Tibial nerve (tissue), 4 donors: Measurements from ENCODE around the gene OGFOD3. TPM values are rescaled to one million over a fixed set of nuclear protein-coding genes. Genes with fewer than 3 reads are reported as not detected.
"Not testable (repeated sequence)": the region's sequence is repeated elsewhere in the genome, so short reads cannot be mapped to it uniquely, and the experiment has no call there.

ENCODE experiments used
- DNase-seq, 2 donors: peaks; one replicate each; pipeline ENCODE4 v3.0.0-alpha.2; 2019; ENCODE audit warnings: low spot score in 2 of 2
- H3K27ac ChIP-seq, 4 donors: fragments of 200-600 bp; sonication (generic) in 3 of 4; one replicate each; pipeline ENCODE4 v1.5.1; 2017 to 2019; ENCODE audit warnings: mild to moderate bottlenecking in 1 of 4
- H3K27me3 ChIP-seq, 2 donors: fragments of 200-600 bp; sonication (generic) in 1 of 2; one replicate each; pipeline versions ENCODE4 v1.5.1 to v1.6.0; 2017 to 2019
- H3K36me3 ChIP-seq, 3 donors: fragments of 200-600 bp; sonication (generic); one replicate each; pipeline ENCODE4 v1.5.1; 2018 to 2019
- H3K4me1 ChIP-seq, 4 donors: fragments of 200-600 bp; sonication (generic) in 3 of 4; one replicate each; pipeline ENCODE4 v1.5.1; 2017 to 2019
- H3K4me3 ChIP-seq, 4 donors: fragments of 200-600 bp; sonication (generic) in 3 of 4; one replicate each; pipeline ENCODE4 v1.5.1; 2017 to 2019; ENCODE audit warnings: mild to moderate bottlenecking in 1 of 4, moderate library complexity in 1 of 4
- H3K9me3 ChIP-seq, 4 donors: fragments of 200-600 bp; sonication (generic) in 3 of 4; one replicate each; pipeline ENCODE4 v1.5.1; 2017 to 2019
- EP300 ChIP-seq, 2 donors: sonication (generic); formaldehyde crosslinking; IDR thresholded peaks; one replicate each; pipeline ENCODE4 v1.6.1; 2017; ENCODE audit warnings: antibody characterized with exemption in 2 of 2, mild to moderate bottlenecking in 1 of 2
- POLR2A ChIP-seq, 2 donors: fragments of 450-650 bp; IDR thresholded peaks; one replicate each; pipeline ENCODE4 v1.6.1; 2017; ENCODE audit warnings: antibody characterized with exemption in 2 of 2, mild to moderate bottlenecking in 2 of 2, moderate library complexity in 2 of 2
- WGBS, 2 donors: methylation state at CpG; one replicate each; pipeline ENCODE4 v1.1.5; 2018; 5-methylcytosine and 5-hydroxymethylcytosine counted together
- total RNA-seq, 4 donors: library from RNA; depleted of rRNA; stranded (reverse); fragments of >200 nt; gene quantifications; one replicate each; pipeline ENCODE4 v1.1.0, GENCODE V29; 2016
- TF ChIP-seq, protein P1 (sequence below), 5 experiments: fragments of 200-600 bp in 3 of 5; fragments of 450-650 bp in 2 of 5; sonication (generic) in 3 of 5; IDR thresholded peaks; one replicate each; pipeline ENCODE4 v1.5.1; 2016 to 2019; ENCODE audit warnings: antibody characterized with exemption in 5 of 5, mild to moderate bottlenecking in 3 of 5, moderate library complexity in 2 of 5

OGFOD3 gene
- total RNA-seq, 4 donors from 2014 or later = 23.7 to 51.6 (median 40.7) TPM

DNA sequence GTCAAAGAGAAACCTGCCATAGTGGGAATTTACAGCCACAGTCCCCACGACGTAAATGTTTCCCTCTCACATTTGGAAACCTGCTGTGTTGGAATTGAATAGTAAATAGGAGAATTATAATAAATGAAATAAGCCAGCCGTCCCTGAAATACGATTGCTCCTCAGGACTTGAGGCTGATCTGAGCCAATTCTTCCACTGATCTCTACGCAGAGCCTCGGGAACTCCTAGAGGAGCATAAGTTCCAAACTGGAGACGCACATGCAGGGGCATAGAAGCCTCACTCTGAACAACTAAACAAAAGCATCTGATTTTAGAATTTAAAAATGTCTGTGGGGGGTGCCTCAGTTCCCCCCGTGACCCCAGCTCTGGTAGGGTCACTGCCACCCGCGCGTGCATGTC, 69.5 kb downstream of the OGFOD3 start:
- H3K4me1 ChIP-seq = peaks cover 0 to 21% (median 4%) of the 10 kb centered on the region in 4 donors
- H3K27me3 ChIP-seq = peaks cover 0 to 16% of the 10 kb centered on the region in 2 donors
- TF ChIP-seq, protein P1, sequence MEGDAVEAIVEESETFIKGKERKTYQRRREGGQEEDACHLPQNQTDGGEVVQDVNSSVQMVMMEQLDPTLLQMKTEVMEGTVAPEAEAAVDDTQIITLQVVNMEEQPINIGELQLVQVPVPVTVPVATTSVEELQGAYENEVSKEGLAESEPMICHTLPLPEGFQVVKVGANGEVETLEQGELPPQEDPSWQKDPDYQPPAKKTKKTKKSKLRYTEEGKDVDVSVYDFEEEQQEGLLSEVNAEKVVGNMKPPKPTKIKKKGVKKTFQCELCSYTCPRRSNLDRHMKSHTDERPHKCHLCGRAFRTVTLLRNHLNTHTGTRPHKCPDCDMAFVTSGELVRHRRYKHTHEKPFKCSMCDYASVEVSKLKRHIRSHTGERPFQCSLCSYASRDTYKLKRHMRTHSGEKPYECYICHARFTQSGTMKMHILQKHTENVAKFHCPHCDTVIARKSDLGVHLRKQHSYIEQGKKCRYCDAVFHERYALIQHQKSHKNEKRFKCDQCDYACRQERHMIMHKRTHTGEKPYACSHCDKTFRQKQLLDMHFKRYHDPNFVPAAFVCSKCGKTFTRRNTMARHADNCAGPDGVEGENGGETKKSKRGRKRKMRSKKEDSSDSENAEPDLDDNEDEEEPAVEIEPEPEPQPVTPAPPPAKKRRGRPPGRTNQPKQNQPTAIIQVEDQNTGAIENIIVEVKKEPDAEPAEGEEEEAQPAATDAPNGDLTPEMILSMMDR (IDR thresholded peaks at IDR 0.05) = no peak
- TF ChIP-seq POLR2A (IDR thresholded peaks at IDR 0.05) = no peak
- no peak for TF ChIP-seq EP300 (IDR thresholded peaks at IDR 0.05)
- no peak for DNase-seq
- H3K27ac ChIP-seq = no peak overlapping the region
- H3K4me3 ChIP-seq = no peak overlapping the region
- WGBS, 2 donors = 43 to 52% methylated on average over 11 of the region's 11 CpGs
- no peaks in the 10 kb centered on the region for H3K9me3 ChIP-seq
- no peaks in the 10 kb centered on the region for H3K36me3 ChIP-seq

DNA sequence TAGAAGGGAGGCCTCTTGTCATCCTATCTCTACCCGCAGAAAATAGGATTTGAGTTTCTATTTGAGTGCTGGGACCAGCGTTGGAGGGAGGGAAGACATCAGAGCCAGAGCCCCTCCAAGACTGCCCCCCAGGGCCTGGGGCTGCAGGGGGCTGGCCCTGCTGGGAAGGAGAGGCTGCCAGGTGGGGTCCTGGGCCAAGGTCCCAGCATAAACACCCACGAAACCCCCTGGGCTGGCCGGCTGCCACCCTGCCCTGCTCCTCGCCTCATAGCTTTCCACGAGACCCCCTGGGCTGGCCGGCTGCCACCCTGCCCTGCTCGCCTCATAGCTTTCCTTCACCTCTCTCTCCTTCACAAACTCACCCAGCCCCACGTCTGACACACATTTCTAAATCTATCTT, 70.0 kb downstream of the OGFOD3 start:
- peaks cover 0 to 21% (median 4%) of the 10 kb centered on the region in 4 donors for H3K4me1 ChIP-seq
- TF ChIP-seq POLR2A (IDR thresholded peaks at IDR 0.05) (no peak), EP300 (IDR thresholded peaks at IDR 0.05) (no peak)
- TF ChIP-seq, protein P1 (IDR thresholded peaks at IDR 0.05) = no peak
- no peaks in the 10 kb centered on the region for H3K36me3 ChIP-seq
- no peak overlapping the region for H3K27ac ChIP-seq
- WGBS, 2 donors = 49 to 53% methylated on average over 9 of the region's 9 CpGs
- H3K27me3 ChIP-seq = peaks cover 0 to 16% of the 10 kb centered on the region in 2 donors
- no peaks in the 10 kb centered on the region for H3K9me3 ChIP-seq
- no peak for DNase-seq
- H3K4me3 ChIP-seq = no peak overlapping the region

DNA sequence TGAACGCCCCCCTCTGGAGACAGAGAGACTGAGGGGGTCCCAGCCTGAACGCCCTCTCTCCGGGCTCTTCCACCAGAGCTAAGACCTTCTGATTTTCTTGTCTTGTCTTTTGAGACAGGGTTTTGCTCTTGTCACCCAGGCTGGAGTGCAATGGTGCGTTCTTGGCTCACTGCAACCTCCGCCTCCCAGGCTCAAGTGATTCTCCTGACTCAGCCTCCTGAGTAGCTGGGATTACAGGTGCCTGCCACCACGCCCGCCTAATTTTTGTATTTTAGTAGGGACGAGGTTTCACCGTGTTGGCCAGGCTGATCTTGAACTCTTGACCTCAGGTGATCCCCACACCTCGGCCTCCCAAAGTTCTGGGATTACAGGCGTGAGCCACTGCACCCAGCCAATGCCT, 70.4 kb downstream of the OGFOD3 start:
- H3K27ac ChIP-seq, H3K36me3 ChIP-seq, H3K9me3 ChIP-seq, H3K4me3 ChIP-seq, DNase-seq: not testable (repeated sequence)
- Histone ChIP-seq H3K4me1 (peaks cover 0 to 21% (median 4%) of the 10 kb centered on the region in 4 donors), H3K27me3 (peaks cover 0 to 16% of the 10 kb centered on the region in 2 donors)
- WGBS, 2 donors = 82 to 83% methylated on average over 9 to 11 of the region's 11 CpGs

DNA sequence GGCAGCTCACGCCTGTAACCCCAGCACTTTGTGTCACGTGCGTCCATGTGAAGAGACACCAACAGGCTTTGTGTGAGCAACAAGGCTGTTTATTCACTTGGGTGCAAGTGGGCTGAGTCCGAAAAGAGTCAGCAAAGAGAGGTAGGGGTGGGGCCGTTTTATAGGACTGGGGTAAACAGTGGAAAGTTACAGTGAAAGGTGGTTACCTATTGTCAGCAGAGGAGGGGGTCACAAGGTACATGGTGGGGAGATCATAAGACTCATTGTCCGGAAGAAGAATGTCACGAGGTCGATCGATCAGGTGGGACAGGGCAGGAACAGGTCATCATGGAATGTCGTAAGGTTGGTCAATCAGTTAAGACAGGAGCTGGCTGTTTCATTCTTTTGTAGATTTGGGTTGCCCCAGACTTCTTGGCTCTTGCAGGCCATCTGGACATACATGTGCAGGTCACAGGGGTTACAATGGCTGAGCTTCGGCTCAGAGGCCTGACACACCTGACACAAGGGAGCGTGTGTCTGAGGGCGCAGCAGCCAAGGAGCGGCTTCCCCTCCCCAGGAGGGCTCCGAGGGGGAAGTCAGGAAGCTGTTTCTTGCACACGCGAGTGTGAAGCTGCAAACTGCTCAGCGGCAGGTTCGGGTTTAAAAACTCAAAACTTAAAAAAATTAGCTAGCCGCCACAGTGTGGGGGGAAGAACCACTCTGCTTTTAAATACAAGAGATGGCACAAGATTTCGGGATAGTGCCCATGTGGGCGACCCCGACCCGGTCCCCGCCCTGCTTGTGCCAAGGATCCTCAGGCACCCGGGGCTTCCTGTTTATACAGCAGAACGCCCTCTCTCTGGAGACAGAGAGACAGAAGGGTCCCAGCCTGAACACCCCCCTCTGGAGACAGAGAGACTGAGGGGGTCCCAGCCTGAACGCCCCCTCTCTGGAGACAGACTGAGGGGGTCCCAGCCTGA, 71.8 kb downstream of the OGFOD3 start:
- peaks cover 0 to 15% (median 1%) of the 10 kb centered on the region in 4 donors for H3K4me1 ChIP-seq
- no peak for DNase-seq
- H3K27me3 ChIP-seq = peaks cover 0 to 16% of the 10 kb centered on the region in 2 donors
- no peaks in the 10 kb centered on the region for H3K36me3 ChIP-seq
- no peak for TF ChIP-seq POLR2A (IDR thresholded peaks at IDR 0.05)
- TF ChIP-seq, protein P1 (IDR thresholded peaks at IDR 0.05) = no peak
- TF ChIP-seq EP300 (IDR thresholded peaks at IDR 0.05) = no peak
- no peak overlapping the region for H3K27ac ChIP-seq
- no peak overlapping the region for H3K4me3 ChIP-seq
- WGBS, 2 donors = 66% methylated on average over 27 to 28 of the region's 28 CpGs
- no peaks in the 10 kb centered on the region for H3K9me3 ChIP-seq

DNA sequence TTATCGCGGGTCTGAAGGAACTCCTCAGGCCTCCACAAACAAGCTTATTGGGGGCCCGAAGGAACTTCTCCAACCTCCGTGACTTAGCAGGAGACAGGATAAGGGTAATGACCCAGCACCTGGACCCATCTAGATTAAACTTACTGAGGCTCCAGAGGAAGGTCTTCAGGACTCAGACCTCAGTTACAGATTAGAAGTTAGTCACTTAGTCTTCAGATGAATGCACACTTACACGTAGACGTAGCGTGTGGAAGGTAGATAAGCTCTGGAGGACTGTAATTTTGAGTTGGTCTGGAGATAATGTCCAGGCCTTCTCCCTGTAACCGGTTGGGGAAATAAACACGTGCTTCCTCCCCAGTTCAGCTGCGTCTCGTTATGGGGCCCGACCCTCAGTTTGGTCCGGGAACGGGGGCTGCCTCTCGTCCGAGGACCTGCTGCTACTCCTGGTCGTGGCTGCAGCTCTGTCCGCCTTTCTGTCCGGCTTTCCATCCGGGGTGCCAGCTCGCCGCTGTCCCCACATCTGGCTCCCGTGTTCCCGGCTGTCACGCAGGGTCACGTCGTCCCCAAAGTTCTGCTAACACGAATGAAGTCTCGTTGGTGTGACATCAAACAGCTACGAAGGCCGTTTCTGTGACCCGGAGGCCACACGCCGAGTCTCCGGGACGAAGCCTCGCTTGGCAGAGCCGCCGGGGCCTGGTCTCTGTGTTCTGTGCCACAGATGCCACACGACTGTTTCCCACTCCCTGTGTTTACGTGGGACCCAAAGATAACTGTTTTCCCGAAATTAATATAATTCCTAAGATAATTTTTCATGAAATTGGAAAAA, 73.0 kb downstream of the OGFOD3 start:
- H3K27ac ChIP-seq = no peak overlapping the region
- H3K4me3 ChIP-seq = no peak overlapping the region
- peaks cover 0 to 4% (median 0%) of the 10 kb centered on the region in 4 donors for H3K9me3 ChIP-seq
- H3K27me3 ChIP-seq = peaks cover 0 to 16% of the 10 kb centered on the region in 2 donors
- no peak for DNase-seq
- whole genome bisulfite sequencing, 2 donors = 79 to 81% methylated on average over 36 to 42 of the region's 42 CpGs
- peaks cover 0 to 14% (median 0%) of the 10 kb centered on the region in 4 donors for H3K4me1 ChIP-seq
- TF ChIP-seq, protein P1 (IDR thresholded peaks at IDR 0.05) = no peak
- TF ChIP-seq POLR2A (IDR thresholded peaks at IDR 0.05) = no peak
- TF ChIP-seq EP300 (IDR thresholded peaks at IDR 0.05) = no peak
- no peaks in the 10 kb centered on the region for H3K36me3 ChIP-seq
